Bronchial epithelial cell (primary cell): ENCODE measurements around the gene SH3BGRL2. TPM values are rescaled to one million over a fixed set of nuclear protein-coding genes. Genes with fewer than 3 reads are reported as not detected.

Experiments used
- DNase-seq: peaks from one replicate; pipeline ENCODE4 v3.0.0-alpha.2; 2010; ENCODE audit warnings: low read depth
- FAIRE-seq: peaks from 2 replicates; lab custom pipeline; 2011; peaks lifted over from hg19 to GRCh38; lab: Jason Lieb, UNC
- H3K27me3 ChIP-seq: 2 replicates; pipeline ENCODE4 v1.5.1; 2011; ENCODE audit warnings: low read length; ENCODE audit not compliant: control insufficient read depth, insufficient read depth
- H3K36me3 ChIP-seq: 2 replicates; pipeline ENCODE4 v1.5.1; 2011; ENCODE audit warnings: low read length; ENCODE audit not compliant: control insufficient read depth, insufficient read depth
- H3K4me3 ChIP-seq: 2 replicates; pipeline ENCODE4 v1.5.1; 2011; ENCODE audit warnings: mild to moderate bottlenecking, low read depth, low read length, control low read depth
- total RNA-seq: library from RNA; depleted of rRNA; stranded (reverse); fragments of >200 nt; gene quantifications from 2 replicates; pipeline ENCODE4 v1.2.1, GENCODE V29; 2014
- TF ChIP-seq, protein P1 (sequence below): IDR thresholded peaks from 2 replicates; pipeline ENCODE4 v1.5.1; 2011; ENCODE audit warnings: mild to moderate bottlenecking, moderate library complexity, low read length, control low read depth, inconsistent platforms; ENCODE audit not compliant: insufficient read depth, severe bottlenecking

Gene SH3BGRL2
- total RNA-seq, 1 donor from 2014 or later = 15.0 TPM

GRCh38 chr6:79631693-79632172 is 604 bp downstream of the SH3BGRL2 start:
- no peak for FAIRE-seq
- no peak for DNase-seq
- TF ChIP-seq, protein P1, sequence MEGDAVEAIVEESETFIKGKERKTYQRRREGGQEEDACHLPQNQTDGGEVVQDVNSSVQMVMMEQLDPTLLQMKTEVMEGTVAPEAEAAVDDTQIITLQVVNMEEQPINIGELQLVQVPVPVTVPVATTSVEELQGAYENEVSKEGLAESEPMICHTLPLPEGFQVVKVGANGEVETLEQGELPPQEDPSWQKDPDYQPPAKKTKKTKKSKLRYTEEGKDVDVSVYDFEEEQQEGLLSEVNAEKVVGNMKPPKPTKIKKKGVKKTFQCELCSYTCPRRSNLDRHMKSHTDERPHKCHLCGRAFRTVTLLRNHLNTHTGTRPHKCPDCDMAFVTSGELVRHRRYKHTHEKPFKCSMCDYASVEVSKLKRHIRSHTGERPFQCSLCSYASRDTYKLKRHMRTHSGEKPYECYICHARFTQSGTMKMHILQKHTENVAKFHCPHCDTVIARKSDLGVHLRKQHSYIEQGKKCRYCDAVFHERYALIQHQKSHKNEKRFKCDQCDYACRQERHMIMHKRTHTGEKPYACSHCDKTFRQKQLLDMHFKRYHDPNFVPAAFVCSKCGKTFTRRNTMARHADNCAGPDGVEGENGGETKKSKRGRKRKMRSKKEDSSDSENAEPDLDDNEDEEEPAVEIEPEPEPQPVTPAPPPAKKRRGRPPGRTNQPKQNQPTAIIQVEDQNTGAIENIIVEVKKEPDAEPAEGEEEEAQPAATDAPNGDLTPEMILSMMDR = no peak

GRCh38 chr6:79632580-79632979 is 1.5 kb downstream of the SH3BGRL2 start:
- Histone ChIP-seq H3K4me3 (no peak overlapping the region), H3K27me3 (no peaks in the 10 kb centered on the region), H3K36me3 (no peaks in the 10 kb centered on the region)
- FAIRE-seq (no peak), DNase-seq (no peak)
- TF ChIP-seq, protein P1 = no peak

More at GRCh38 chr6:79631693-79632172, 604 bp downstream of the SH3BGRL2 start:
- peak overlapping the region; percentile 90 for H3K4me3 ChIP-seq
- H3K36me3 ChIP-seq = no peaks in the 10 kb centered on the region
- no peaks in the 10 kb centered on the region for H3K27me3 ChIP-seq

GRCh38 chr6:79634491-79635231 is 3.5 kb downstream of the SH3BGRL2 start:
- Histone ChIP-seq H3K27me3 (no peaks in the 10 kb centered on the region), H3K36me3 (no peaks in the 10 kb centered on the region), H3K4me3 (no peak overlapping the region)
- DNase-seq = no peak
- FAIRE-seq = no peak
- TF ChIP-seq, protein P1 = no peak

- FAIRE-seq = no peak
Measured at GRCh38 chr6:79635232-79635543, 4.1 kb downstream of the SH3BGRL2 start.

GRCh38 chr6:79636673-79637072 is 5.5 kb downstream of the SH3BGRL2 start:
- TF ChIP-seq, protein P1 = no peak
- no peak for FAIRE-seq

More at GRCh38 chr6:79635232-79635543, 4.1 kb downstream of the SH3BGRL2 start:
- peak; percentile 85 for DNase-seq
- TF ChIP-seq, protein P1 = no peak
- Histone ChIP-seq H3K27me3 (no peaks in the 10 kb centered on the region), H3K4me3 (no peak overlapping the region), H3K36me3 (no peaks in the 10 kb centered on the region)

More at GRCh38 chr6:79636673-79637072, 5.5 kb downstream of the SH3BGRL2 start:
- Histone ChIP-seq H3K27me3 (no peaks in the 10 kb centered on the region), H3K4me3 (no peak overlapping the region), H3K36me3 (no peaks in the 10 kb centered on the region)
- no peak for DNase-seq
